Activated B cell treated with CpG ODN at 0.5 μM for 24 hours (primary cell): ENCODE measurements around the gene IL17RE. TPM values are rescaled to one million over a fixed set of nuclear protein-coding genes. Genes with fewer than 3 reads are reported as not detected.
"Not testable (repeated sequence)": the region's sequence is repeated elsewhere in the genome, so short reads cannot be mapped to it uniquely, and the experiment has no call there.

Source experiments
- ATAC-seq: fragments of 200-7000 bp; cut with Tn5 transposase; one replicate; pipeline ENCODE4 v1.10.0; 2021; ENCODE audit warnings: low read depth, mild to moderate bottlenecking, moderate library complexity
- CTCF ChIA-PET: fragments of 350-600 bp; sonication (Branson Sonifier 250); formaldehyde crosslinking; loops from one replicate; lab custom pipeline; 2021; ENCODE audit warnings: antibody characterized with exemption; lab: Charles Lee
- POLR2A ChIA-PET: fragments of 350-600 bp; sonication (Branson Sonifier 250); formaldehyde crosslinking; loops from one replicate; lab custom pipeline; 2021; ENCODE audit warnings: antibody characterized with exemption; lab: Charles Lee
- DNase-seq: peaks from one replicate; pipeline ENCODE4 v3.0.0; 2022
- H3K27ac Mint-ChIP-seq: one replicate; pipeline ENCODE4 v1.8.0; 2020; ENCODE audit warnings: mixed read lengths
- H3K27me3 Mint-ChIP-seq: one replicate; pipeline ENCODE4 v1.8.0; 2021; ENCODE audit warnings: mixed read lengths
- H3K36me3 Mint-ChIP-seq: one replicate; pipeline ENCODE4 v1.8.0; 2021; ENCODE audit warnings: low read depth, mixed read lengths
- H3K4me1 Mint-ChIP-seq: one replicate; pipeline ENCODE4 v1.8.0; 2021; ENCODE audit warnings: mixed read lengths
- H3K4me3 Mint-ChIP-seq: one replicate; pipeline ENCODE4 v1.8.0; 2020; ENCODE audit warnings: mild to moderate bottlenecking, mixed read lengths
- H3K9me3 Mint-ChIP-seq: one replicate; pipeline ENCODE4 v1.8.0; 2020; ENCODE audit warnings: mixed read lengths
- intact Hi-C: fragments of 100-400 bp; cut with micrococcal nuclease; formaldehyde crosslinking; loops from one replicate; pipeline ENCODE4 v1.15.1; 2024
- total RNA-seq: library from RNA; stranded (reverse); gene quantifications from 2 replicates; pipeline ENCODE4 v1.2.3, GENCODE V29; 2022
- TF ChIP-seq, protein P1 (sequence below): fragments of 200-600 bp; IDR thresholded peaks from one replicate; pipeline ENCODE4 v1.8.0; 2022; ENCODE audit warnings: antibody characterized with exemption, mild to moderate bottlenecking

Gene IL17RE
- total RNA-seq, 1 donor from 2014 or later: 0.82 TPM

DNA sequence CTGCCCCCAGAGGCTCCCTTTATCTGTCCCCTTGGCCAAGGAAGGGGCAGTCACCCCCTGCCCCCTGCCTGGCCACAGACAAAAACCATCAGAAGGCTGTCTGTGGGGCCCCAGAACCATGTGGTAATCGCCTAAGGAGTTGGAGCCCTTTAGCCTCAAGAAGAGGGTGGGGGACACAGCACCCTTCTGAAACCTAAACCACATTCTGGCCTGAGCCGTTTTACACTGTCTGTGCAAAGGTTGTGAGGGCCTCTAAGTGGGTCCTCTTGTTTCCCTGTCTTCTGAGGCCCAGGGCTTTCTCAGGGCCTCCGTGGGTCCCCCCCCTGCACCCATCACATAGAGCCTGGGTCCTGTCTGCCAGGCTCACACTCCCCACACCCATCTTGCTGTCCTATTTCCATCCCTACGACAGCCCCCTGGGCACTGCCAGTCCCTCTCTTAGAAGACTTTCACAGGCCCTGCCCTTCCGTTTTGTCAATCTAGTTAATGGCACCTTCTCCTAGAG, 41.0 kb upstream of the IL17RE start:
- intact Hi-C loops: no loop called here
- Mint-ChIP-seq H3K9me3 (no peaks in the 10 kb centered on the region), H3K4me3 (no peak overlapping the region), H3K27ac (no peak overlapping the region), H3K36me3 (no peaks in the 10 kb centered on the region), H3K27me3 (peaks cover 9% of the 10 kb centered on the region), H3K4me1 (peaks cover 2% of the 10 kb centered on the region)
- CTCF ChIA-PET: no interaction called here
- POLR2A ChIA-PET: interaction anchor here (0.5 kb wide), 1 partner anchor 24 kb away, joined by 4 read pairs; no protein-coding TSS in a partner anchor
- DNase-seq (no peak), ATAC-seq (no peak)
- TF ChIP-seq, protein P1, sequence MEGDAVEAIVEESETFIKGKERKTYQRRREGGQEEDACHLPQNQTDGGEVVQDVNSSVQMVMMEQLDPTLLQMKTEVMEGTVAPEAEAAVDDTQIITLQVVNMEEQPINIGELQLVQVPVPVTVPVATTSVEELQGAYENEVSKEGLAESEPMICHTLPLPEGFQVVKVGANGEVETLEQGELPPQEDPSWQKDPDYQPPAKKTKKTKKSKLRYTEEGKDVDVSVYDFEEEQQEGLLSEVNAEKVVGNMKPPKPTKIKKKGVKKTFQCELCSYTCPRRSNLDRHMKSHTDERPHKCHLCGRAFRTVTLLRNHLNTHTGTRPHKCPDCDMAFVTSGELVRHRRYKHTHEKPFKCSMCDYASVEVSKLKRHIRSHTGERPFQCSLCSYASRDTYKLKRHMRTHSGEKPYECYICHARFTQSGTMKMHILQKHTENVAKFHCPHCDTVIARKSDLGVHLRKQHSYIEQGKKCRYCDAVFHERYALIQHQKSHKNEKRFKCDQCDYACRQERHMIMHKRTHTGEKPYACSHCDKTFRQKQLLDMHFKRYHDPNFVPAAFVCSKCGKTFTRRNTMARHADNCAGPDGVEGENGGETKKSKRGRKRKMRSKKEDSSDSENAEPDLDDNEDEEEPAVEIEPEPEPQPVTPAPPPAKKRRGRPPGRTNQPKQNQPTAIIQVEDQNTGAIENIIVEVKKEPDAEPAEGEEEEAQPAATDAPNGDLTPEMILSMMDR: no peak

DNA sequence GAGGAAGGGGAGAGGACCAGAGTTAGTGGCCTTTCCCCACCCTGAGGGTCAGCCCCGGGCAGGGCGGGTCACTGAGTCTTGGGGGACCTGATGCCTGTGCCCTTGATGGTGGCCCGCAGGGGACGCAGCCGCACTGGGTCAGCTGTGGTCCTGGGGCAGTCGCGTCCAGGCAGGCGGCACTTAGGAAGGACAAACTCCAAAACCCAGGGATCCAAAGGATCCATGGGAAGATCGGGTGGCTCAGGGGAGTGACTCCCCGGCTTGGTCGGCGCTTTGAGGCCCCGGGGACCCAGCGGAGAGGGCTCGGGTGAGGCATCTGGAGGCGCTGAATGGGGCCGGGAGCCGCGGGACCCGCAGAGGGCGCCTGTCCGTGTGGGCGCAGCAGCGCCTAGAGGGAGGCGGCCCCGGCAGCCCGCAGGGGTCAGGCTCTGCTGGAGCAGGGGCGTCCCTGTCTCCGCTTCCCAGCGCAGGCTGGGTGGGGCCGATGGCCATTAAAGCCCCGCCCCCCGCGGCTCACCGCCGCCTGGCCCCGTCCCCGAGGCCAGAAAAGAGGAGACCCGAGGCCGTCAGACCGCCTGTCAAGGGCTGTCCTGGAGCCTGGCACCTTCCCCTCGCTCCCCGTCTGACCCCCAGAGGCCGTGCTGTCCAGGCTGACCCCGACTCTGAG, 40.1 kb upstream of the IL17RE start:
- Mint-ChIP-seq H3K36me3 (no peaks in the 10 kb centered on the region), H3K9me3 (no peaks in the 10 kb centered on the region), H3K4me3 (peak overlapping the region; percentile 52), H3K27ac (no peak overlapping the region), H3K4me1 (peaks cover 2% of the 10 kb centered on the region), H3K27me3 (peaks cover 9% of the 10 kb centered on the region)
- TF ChIP-seq, protein P1: no peak
- peak; percentile 88 for ATAC-seq
- CTCF ChIA-PET: no interaction called here
- DNase-seq: peak; percentile 38
- intact Hi-C loops: no loop called here
- POLR2A ChIA-PET: no interaction called here

DNA sequence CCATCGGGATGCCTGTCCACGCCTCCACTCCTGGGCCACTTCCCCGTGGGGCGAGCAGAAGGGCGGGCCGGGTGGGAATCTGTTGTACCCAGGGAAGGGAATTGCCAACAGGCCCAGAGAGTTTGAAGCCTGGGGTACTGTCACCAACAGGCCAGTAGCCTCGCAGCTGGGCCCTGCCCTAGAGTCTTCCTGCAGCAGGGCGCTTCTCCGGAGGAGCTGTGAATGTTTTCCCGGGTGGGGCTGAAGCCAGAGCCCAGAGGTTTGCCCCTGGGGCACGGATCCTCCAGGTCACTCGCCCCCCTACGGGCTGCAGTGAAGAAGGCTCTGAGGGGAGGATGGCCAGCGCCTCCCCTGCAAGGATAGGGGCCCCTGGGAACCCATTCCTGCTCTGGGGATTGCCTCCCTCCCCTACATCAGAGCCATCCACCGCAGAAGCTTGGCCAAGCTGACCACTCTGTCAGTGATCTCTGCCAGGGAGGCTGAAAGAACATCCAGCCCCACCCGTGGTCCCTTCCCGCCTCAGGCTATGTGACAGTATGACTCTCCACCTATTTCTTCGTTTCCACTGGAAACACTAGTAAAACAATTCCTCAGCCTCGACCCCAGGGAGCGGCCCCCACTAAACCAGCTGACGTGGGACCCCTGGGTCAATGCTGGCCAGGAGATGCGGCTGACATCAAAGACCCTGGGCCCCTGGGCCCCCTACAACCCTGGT, 39.4 kb upstream of the IL17RE start:
- POLR2A ChIA-PET: no interaction called here
- ATAC-seq: no peak
- DNase-seq: no peak
- Mint-ChIP-seq H3K4me1 (peaks cover 2% of the 10 kb centered on the region), H3K27ac (no peak overlapping the region), H3K27me3 (peaks cover 9% of the 10 kb centered on the region), H3K9me3 (no peaks in the 10 kb centered on the region), H3K4me3 (no peak overlapping the region), H3K36me3 (no peaks in the 10 kb centered on the region)
- TF ChIP-seq, protein P1: no peak
- CTCF ChIA-PET: no interaction called here
- intact Hi-C loops: no loop called here

DNA sequence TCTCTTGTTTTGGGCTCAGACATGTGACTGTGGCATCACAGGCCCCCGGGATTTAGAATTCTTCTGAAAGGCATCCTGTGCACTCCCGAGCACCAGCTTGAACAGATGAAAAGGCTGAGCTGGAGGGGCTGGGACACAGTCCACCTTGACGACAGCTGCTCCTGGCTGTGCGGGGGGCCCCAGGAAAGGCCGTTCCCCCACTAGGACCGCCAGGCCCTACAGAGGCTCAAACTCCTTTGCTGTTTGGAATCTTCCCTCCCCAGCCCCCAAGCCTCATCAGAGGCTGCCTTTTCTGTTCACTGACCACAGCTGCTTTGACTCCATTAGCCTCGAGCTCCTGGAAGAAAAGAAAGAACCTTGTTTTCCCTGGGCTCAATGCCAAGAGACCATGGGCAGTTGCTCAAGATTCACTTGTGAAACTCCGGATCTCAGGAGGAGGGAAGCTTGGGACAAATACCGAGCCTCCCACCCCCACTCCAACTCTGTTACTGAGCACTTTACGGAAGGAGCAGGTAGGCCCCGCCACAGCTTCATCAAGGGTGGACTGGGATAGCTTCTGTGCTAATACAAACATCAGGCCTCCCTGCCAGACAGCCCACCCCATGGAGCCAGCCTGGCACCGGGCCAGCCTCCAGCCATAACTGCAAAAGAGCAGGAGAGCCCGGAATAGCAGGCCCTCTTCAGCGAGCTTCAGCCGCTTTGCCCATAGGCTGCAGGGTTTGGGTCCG, 38.3 kb upstream of the IL17RE start:
- TF ChIP-seq, protein P1: no peak
- no peaks in the 10 kb centered on the region for H3K9me3 Mint-ChIP-seq
- ChIA-PET POLR2A (no interaction called here), CTCF (no interaction called here)
- no peak overlapping the region for H3K4me3 Mint-ChIP-seq
- DNase-seq: no peak
- no peak overlapping the region for H3K27ac Mint-ChIP-seq
- intact Hi-C loops: no loop called here
- no peak for ATAC-seq
- peaks cover 2% of the 10 kb centered on the region for H3K4me1 Mint-ChIP-seq
- peaks cover 9% of the 10 kb centered on the region for H3K27me3 Mint-ChIP-seq
- H3K36me3 Mint-ChIP-seq: no peaks in the 10 kb centered on the region

DNA sequence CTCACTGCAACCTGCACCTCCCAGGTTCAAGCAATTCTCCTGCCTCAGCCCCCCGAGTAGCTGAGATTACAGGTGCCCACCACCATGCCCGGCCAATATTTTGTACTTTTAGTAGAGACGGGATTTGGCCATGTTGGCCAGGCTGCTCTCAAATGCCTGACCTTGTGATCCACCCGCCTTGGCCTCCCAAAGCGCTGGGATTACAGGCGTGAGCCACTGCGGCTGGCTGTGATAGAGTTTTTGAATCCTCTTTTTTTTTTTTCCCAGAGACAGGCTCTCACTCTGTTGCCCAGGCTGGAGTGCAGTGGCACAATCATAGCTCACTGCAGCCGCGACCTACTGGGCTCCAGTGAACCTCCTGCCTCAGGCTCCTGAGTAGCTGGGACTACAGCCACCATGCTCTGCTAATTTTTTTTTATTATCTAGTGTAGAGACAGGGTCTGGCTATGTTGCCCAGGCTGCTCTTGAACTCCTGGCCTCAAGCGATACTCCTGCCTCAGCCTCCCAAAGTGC, 37.5 kb upstream of the IL17RE start:
- ATAC-seq, CTCF ChIA-PET, H3K9me3 Mint-ChIP-seq, H3K36me3 Mint-ChIP-seq, POLR2A ChIA-PET, H3K4me3 Mint-ChIP-seq, intact Hi-C loops, H3K27ac Mint-ChIP-seq, H3K27me3 Mint-ChIP-seq, H3K4me1 Mint-ChIP-seq, DNase-seq: not testable (repeated sequence)
